GM21619 (cell line): Measurements from ENCODE around the gene KEL.
"Not testable (repeated sequence)": the region's sequence is repeated elsewhere in the genome, so short reads cannot be mapped to it uniquely, and the experiment has no call there.

Experiments used
- ATAC-seq: cut with Tn5 transposase; IDR thresholded peaks from one replicate; pipeline ENCODE4 v1.9.1; 2021; ENCODE audit not compliant: unreplicated experiment

Gene KEL

GRCh38 chr7:142961973-142962926 is at the start of gene KEL:
Gene KEL (minus strand): TSS chr7:142962363. CDS start chr7:142962206, 157 bp downstream.
- ATAC-seq: no peak

- ATAC-seq: peak; percentile 93
Measured at GRCh38 chr7:143008007-143008901, 46.1 kb upstream of the KEL start.

- no peak for ATAC-seq
Measured at GRCh38 chr7:143005632-143006260, 43.6 kb upstream of the KEL start.

- ATAC-seq: peak; percentile 66
Measured at GRCh38 chr7:143003393-143004051, 41.4 kb upstream of the KEL start.

- ATAC-seq: no peak
Measured at GRCh38 chr7:143002898-143003297, 40.7 kb upstream of the KEL start.

GRCh38 chr7:143002106-143002505 is 39.9 kb upstream of the KEL start:
- ATAC-seq: no peak

GRCh38 chr7:143000648-143001047 is 38.5 kb upstream of the KEL start:
- ATAC-seq: no peak

GRCh38 chr7:142999793-143000192 is 37.6 kb upstream of the KEL start:
- ATAC-seq: no peak

GRCh38 chr7:142998966-142999365 is 36.8 kb upstream of the KEL start:
- no peak for ATAC-seq

GRCh38 chr7:142997456-142997989 is 35.4 kb upstream of the KEL start:
- no peak for ATAC-seq

GRCh38 chr7:142992427-142992826 is 30.3 kb upstream of the KEL start:
- ATAC-seq: no peak

GRCh38 chr7:142984297-142984696 is 22.1 kb upstream of the KEL start:
- no peak for ATAC-seq

GRCh38 chr7:142983825-142984224 is 21.7 kb upstream of the KEL start:
- ATAC-seq: no peak

- ATAC-seq: not testable (repeated sequence)
Measured at GRCh38 chr7:142978402-142978801, 16.2 kb upstream of the KEL start.

GRCh38 chr7:142974626-142975025 is 12.5 kb upstream of the KEL start:
- no peak for ATAC-seq

GRCh38 chr7:142969183-142969582 is 7.0 kb upstream of the KEL start:
- no peak for ATAC-seq

GRCh38 chr7:142968229-142968628 is 6.1 kb upstream of the KEL start:
- no peak for ATAC-seq

- no peak for ATAC-seq
Measured at GRCh38 chr7:142964502-142965246, 2.5 kb upstream of the KEL start.

- no peak for ATAC-seq
Measured at GRCh38 chr7:142963993-142964392, 1.8 kb upstream of the KEL start.

- ATAC-seq: no peak
Measured at GRCh38 chr7:142962991-142963390, 828 bp upstream of the KEL start.
